T-helper 1 cell treated with Interleukin-12 subunit alpha and Interleukin-12 subunit beta and Interleukin-4 antibody, amounts not matched to agents 30 ng/mL and 1 ng/mL, for 36 hours (primary cell): ENCODE measurements around the gene IL34. TPM values are rescaled to one million over a fixed set of nuclear protein-coding genes. Genes with fewer than 3 reads are reported as not detected.

Experiments
- intact Hi-C: fragments of 100-400 bp; cut with micrococcal nuclease; formaldehyde crosslinking; loops from one replicate; pipeline ENCODE4 v1.15.1; 2024
- total RNA-seq: library from RNA; stranded (reverse); gene quantifications from 2 replicates; pipeline ENCODE4 v1.2.3, GENCODE V29; 2022

The IL34 gene
- total RNA-seq, 1 donor from 2014 or later: not detected

DNA sequence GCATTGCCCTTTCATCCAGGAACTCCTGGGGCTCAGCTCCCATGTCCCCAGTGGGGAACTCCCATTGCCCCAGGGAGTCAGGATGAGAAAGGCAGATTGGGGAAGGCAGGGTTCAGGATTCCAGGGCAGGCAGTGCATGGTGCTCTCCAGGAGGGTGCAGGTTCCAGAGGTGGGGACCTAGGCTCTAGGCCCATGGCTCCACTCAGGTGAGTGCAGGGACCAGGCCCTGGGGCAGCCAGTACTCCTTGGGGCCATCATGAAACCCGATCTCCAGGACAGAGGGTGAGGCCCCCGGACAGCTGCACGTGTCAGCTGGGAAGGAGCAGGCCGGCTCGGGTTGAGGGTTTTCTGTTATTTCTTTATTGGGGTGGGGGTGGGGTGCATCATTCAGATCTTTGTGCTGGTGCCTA lies 40.7 kb downstream of the IL34 start:
- intact Hi-C loops: loop anchor here (10.0 kb wide), 1 partner anchor 598 kb away; the partner anchor contains the start of gene CMTR2

DNA sequence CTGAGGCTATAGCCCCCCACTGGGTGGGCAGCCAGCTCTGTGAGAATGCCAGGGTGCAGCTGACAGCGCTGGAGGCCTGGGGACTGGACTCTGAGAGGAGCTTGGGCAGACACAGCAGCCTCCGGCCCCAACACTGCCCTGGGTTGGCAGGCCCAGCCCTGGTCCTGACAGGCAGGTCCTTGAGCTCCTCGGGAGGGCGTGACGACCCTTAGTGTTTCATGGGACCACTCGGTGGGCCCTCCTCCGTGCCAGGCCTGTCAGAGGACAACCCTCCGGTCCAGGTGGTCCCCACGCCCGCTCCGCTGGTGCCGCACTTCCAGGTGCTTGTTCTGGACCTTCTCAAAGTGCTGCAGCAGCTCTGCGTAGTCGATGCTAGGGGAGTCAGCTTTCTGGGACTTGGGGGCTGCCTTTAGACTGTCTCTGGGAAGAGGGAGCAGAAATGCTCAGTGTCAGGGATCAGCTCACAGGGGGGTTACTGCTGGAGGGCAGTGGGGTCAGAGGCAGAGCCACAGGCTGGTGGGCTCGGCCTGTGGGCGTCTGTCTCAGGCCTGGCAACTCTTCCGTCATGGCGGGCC lies 41.4 kb downstream of the IL34 start:
- intact Hi-C loops: loop anchor here (10.0 kb wide), 1 partner anchor 597 kb away; the partner anchor contains the start of gene CMTR2

DNA sequence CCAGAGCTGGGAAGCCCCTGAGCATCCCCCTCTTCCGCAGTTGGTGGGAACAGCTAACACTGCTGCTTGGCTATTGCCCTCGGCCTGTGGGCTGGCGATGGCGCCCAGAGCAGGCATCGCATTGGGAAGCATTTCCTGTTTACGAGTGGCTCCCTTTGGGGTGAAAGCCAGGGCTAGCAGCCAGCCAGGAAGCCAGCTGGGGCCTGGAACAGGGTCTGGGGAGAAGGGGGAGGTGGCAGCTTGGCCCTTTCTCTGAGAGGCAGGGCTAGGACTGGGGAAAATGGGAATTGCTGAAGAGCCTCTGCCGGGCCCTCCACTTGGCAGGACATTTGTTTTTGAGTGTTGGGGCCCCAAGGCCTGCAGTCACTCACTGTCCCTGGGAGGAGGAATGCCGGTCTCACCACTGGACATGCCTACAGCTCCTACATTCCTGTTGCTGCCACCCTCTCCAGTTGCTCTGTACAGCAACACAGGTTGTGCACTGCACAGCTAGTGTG lies 41.9 kb downstream of the IL34 start:
- intact Hi-C loops: loop anchor here (10.0 kb wide), 1 partner anchor 597 kb away; the partner anchor contains the start of gene CMTR2

DNA sequence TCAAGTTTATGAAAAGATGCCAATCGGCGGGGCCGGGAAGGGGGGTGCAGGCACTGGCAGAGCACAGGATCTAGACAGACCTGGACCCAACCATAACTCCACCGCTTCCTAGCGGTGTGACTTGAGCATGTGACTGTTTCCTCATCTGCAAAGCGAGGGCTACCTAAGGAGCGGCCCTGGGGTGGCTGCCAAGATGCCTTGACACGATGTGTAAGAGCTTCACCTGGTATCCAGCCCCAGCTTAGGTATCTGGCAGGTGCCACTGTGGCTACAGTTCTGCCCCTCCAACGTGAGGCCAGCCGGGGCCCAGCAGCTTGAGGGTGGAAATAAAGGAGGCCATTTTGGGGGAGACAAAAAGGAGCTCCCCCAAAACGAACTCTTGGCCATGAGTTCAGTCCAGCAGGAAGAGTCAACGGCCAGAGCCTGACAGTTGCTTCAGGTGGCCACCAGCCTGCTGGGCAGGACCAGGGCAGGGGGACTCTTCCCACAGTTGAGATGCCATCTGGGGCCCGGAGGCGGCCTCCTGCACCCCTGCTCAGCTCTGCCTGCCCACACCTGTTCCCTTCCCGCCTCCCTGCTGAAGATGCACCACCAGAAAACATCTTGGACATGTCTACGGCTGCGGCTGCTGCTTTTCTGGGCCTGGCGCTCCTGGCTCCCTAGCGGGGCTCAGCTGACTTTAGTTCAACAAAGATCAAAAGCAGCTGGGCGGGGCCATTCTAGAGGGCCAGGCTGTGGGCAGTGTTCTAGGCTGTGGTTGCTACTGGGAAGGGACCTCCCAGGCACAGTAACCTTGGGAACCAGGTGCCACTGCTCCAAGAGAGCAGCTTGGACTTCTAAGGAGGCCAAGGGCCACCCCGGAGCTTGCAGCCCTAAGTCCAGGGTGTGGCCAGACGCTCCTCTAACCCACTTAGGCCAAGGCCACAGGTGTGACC lies 42.9 kb downstream of the IL34 start:
- intact Hi-C loops: loop anchor here (10.0 kb wide), 1 partner anchor 595 kb away; the partner anchor contains the start of gene CMTR2

DNA sequence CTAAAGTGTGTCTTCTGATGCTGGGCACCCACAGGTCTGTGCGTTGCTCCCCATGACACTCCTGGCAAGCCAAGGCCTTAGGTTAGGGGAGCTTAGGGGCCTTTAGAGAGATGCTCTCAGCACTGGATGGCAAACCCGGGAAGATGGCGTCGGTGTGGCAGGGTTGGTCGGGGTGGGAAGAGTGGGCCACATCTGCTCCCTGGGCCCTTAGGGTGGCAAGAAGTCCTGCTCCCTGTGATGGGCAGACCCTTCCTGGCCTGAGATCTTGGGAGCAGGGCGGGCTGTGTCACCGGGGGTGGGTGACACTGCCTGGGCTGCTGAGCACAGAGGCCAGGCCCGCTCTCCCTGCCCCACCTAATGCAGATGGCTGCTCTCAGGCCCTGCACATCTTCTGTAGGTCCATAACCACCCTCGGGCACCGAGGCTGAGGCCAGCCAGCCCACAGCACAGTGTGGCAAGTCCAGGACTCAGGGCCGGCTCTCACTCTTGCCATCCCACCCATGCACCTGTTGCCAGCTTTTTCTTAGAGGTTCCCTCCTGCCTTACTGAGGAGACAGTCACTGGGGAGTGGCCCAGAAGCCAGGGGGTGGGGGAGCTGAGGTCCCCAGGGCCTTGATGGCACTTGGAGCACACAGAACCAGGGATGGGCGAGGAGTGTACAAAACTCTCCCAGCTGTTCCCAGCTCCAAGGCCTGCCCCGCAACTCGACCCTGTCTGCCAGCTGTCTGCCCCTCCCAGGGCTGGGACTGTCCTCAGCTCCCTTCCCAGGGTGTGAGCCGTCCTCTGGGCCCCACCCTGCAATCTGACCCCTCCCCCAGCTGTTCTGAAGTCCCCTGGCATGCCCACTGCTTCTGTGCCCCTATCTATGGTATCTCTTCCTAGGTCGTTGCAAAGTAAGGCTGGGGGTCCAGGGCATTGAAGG lies 43.9 kb downstream of the IL34 start:
- intact Hi-C loops: loop anchor here (10.0 kb wide), 1 partner anchor 595 kb away; the partner anchor contains the start of gene CMTR2

DNA sequence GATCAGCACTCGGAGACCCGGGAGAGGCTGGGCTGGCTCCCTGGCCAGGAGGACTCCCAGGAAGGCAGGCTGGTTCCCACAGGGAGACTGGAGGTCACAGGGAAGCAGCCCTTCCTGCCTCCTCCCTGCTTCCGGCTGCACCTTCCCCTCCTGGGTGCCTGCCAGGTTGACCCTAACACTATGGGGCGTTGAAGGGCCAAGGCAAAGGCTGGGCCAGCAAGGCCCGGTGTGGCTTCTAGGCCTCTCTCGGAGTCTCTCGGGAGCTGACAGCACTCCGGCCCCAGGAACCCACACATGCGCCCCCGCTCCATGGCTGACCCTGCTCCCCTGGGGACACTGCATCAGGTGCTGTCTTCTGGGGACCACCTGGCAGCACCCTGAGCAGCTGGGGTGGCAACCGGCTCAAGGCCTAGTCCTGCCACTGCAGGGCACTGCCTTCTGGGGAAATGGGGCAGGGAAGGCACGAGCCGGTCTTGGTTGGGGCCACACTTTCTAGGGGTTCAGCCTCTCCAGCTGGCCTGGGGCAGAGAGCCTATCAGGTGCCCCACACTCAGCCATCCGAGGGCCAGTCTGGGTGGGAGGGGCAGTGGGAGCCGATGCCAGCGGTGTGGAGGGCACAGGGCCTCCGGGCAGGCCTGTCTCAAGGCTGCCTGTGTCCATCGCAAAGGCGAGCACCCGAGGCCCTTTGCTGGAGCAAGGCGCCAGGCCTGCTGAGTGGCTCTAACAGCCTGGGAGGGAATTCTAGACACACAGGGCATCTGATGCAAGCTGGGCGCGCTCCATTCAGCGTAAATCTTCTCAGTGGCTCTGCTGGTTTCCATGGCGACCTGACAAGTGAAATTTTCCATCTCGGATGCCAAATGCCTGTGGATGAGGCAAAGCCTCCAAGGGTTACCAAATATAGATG lies 45.1 kb downstream of the IL34 start:
- intact Hi-C loops: no loop called here

DNA sequence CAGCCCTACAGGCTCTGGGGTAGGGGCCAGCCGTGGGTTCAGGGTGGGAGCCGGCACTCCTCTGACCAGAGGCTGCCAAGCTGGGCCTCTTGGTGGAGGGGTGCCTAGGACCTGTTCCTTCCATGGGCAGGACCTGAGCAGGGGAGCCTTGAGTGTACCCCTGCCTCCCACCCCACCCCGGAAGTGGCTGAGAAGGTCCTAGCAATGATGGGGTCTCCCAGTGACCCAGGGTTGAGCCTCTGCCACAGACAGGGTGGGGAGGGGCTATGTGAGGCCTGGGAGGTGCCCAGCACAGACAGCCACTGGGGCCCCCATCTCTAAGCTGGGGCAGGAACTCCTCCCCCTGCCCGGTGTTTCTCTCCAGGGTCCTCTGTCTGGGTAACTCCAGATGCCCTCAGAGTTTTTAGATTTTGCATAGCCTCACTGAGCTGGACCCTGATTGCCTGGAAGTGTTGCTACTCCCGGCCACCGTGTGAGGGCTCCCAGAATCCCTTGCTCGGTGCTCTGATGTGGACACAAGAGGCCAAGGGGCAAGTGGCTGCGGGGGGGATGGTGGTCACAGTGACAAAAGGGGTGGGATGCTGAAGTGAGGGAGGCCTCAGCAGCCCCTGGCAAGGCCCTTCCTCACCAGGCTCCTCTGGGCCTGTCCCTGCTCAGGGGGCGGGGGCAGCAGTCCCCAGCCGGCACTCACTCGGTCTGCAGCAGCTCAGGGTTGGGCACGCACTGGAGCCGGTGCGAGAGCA lies 45.9 kb downstream of the IL34 start:
- intact Hi-C loops: no loop called here

DNA sequence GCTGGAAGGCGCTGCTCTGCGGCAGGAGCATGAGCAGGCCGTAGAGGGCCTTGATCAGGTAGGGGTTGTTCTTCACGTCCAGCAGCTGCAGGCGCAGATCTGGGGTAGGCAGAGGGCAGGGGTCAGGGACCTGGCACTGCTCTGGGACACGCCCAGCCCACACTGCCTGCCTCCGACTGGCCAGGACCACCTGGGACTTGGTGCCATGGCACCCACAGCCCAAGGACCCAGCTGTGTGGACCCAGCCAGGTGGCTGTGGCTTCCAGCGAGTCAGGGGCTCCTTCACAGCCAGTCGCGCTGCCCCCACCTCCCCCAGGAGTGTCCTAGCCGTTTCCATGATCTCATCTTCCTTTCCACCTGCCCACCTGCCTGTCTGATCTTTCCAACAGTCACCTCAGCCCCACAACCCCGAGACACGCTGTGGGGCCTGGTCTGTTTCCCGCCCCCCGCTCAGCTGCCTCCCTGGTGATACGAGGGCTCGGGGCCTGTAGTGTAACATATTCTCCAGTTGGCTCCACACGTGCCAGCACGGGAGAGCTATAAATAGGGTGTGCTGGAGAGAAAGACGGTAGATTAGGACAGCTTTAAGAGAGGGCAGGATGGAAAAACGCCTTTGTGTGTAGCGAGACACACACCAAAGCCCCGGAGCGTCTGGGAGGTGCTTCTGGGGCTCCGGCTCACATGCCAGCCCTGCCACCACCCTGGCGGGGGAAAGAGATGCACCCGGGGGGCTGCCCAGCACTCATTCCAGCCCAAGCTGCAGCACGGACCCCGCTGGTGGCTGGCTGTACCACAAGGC lies 46.7 kb downstream of the IL34 start:
- intact Hi-C loops: no loop called here

DNA sequence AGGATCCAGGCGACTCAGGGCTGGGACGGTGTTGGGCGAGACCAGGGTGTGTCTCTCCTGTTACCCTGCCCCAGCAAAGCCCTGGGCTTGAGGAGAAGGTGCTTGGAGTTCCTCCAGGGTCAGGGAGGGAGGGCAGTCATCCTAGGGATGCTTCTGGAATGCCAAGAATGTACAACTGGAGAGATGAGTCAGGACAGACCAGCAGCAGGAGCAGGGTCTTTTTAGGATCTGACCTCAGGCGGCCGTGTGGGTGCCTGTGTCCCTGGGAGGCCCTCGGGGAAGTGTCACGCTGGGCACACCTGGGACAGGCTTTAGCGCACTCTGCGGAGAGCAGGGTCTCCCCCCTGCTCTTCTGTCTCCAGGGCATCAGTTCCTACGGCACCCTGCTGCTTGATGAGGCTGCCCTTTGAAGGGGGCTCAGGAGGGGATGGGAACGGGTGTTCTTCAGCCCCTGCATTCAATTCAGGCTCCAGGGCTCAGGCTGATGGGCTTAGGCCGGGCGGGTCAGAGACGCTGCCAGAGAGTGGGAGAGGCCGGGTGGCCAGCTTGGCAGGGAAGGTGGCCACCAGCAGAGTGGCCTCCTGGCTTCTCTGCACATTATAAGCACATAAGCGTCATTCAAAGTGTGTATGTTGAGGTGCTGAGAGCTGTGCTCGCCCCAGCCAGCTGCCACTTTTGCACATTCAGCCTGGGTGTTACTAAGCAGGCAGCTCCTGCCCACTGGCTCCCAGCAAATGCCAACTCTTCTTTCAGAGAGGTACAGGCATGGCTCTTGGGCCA lies 47.9 kb downstream of the IL34 start:
- intact Hi-C loops: no loop called here

DNA sequence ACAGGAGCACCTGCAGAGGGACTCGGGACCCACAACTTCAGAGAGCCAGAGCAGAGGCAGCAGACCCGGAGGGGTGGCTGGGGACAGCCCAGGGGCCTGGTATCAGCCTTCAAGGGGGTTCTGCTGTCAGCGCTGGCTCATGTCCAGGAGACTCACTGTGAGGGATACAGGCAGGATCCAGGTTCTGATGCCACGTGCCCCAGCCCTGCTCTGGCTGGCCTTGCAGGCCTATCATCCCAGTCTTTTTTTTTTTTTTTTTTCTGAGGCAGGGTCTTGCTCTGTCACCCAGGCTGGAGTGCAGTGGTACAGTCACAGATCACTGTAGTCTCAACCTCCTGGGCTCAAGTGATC lies 48.5 kb downstream of the IL34 start:
- intact Hi-C loops: loop anchor here (5.0 kb wide), 1 partner anchor 42 kb away; no protein-coding TSS in a partner anchor

DNA sequence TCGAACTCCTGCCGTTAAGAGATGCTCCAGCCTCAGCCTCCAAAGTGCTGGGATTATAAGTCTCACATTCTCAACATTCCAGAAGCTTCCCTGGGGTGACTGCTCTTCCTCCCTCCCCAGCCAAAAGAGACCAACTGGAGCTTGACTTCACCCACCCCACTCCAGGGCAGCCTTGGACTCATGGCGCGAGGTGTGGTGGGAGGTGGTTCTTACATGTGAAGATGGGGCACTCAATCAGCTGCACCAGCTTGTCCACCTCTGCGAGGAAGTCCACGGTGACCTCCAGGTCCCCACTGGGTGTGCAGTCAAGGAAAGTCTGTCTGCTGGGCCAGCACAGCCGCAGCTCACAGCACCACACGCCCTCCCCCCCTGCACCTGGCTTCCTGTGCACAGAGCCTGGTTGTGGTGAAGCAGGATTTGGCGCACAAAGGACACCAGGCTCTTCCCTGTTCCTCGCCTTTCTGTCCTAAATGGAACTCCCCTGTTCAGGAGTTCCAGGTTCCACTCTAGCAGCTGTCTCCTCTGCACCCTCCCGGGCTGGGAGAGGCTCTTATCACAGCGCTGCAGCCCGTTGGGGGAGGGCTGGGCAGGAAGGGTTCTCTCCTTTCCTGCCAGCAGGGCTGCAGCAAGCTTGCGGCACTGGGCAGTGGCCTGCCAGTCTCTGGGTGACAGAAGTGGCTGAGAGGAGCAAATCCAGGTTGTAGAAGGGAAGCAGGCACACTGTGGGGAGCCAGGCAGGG lies 49.1 kb downstream of the IL34 start:
- intact Hi-C loops: loop anchor here (5.0 kb wide), 1 partner anchor 42 kb away; no protein-coding TSS in a partner anchor

DNA sequence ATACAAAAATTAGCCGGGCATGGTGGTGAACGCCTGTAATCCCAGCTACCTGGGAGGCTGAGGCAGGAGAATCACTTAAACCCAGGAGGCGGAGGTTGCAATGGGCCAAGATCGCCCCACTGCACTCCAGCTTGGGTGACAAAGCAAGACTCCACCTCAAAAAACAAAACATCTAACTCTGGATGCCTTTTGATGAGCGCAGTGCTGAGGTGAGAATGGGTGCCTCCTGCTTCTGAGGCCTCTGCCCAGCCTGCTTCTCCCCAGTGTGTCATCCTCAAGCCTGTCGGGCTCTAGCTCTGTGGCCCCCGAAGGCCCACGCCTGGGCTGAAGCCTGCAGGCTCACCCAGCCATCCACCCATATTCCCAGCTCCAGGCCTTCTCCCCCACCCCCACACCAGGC lies 50.0 kb downstream of the IL34 start:
- intact Hi-C loops: loop anchor here (5.0 kb wide), 1 partner anchor 41 kb away; no protein-coding TSS in a partner anchor

DNA sequence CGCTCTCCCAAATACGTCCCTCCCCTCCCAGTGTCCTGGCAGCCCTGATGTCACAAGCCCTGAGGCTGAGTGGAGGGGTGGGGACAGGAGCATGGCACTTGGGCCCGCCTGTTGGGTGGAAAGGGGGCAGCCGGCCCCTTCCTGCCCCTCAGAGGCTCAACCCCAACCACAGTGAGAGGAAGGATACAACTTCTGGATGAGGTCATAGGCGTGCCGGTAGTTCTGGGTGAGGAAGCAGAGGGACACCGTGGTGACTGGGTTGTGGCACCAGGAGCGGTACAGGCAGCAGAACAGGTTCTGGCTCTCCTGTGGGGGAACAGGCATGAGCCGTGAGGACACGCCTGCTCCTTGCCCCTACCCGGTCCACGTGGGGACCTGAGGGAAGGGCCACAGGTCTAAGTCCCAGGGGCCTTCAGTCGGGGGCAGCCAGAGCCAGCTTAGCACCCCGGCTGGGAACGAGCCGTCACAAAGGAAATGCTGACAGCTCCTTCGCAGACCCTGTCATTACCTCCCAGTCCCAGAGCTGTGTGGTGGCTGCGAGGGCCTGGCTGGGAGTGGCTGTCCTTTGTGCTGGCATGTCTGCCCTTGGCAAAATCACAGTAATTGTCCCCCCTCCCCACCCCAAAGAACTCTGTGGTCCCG lies 50.7 kb downstream of the IL34 start:
- intact Hi-C loops: loop anchor here (5.0 kb wide), 1 partner anchor 40 kb away; no protein-coding TSS in a partner anchor

DNA sequence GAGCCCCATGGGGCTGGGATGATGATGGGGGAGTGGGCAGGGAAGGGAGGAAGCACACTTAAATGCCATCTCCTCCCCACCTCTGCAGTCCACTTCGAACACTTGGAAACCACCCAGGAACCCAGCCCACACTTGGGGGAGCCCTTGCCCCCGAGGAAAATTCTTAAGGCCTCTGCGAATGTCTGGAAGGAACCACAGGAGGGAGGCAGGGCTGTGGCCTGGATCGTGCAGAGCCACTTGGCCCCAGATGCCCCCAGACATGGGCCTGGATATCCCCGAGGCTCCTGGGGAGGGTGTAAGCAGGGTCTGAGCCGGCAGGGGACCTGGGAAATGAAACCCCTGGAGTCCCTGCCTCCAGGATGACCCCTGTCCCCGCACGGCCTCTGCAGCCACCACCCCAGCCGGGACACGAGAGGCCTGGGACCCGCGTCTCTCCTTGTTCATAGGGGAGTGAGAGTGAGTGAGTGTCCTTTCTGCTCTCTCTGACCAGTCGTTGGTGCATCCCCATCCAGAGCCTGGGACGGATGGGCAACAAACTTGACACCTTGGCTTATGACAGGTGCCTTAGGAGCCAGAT lies 51.3 kb downstream of the IL34 start:
- intact Hi-C loops: loop anchor here (5.0 kb wide), 1 partner anchor 40 kb away; no protein-coding TSS in a partner anchor

DNA sequence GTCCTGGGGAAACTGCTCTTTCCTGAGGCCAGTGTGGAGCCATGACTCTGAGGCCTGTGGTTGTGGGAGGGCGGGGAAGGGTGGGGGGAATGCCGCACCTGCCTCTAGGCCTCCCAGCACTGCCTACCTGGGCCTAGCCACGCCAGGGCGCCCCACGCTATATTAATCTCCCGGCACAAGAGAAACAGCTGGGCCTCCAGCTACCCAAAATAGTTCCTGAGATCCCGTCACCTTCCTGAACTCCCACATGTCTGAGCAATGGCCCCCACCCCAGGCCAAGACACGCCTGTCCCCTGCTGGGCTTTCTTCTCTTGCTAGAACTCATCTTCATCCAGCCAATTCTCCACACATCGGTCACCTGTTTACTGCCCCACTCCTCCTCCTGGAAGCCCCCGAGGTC lies 52.5 kb downstream of the IL34 start:
- intact Hi-C loops: loop anchor here (5.0 kb wide), 1 partner anchor 38 kb away; no protein-coding TSS in a partner anchor

DNA sequence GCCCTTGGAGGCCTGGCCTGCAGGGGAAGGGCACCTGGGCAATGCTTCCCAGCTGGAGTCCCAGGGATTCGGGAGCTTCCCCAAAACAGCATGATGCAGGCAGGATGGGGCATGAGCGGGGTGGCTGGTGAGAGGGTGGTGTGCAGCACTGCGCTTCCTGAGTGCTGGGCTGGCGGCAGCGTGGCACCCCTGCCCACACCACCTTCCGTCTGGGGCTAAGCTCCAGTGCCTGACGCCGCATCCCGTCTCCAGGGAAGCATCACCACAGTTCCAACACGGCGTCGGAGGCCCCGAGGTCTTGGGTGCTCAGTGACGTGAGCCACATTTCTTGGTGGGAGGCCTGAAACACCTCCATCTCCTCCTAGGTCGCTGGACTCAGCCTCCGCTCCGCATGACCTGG lies 53.3 kb downstream of the IL34 start:
- intact Hi-C loops: loop anchor here (5.0 kb wide), 1 partner anchor 38 kb away; no protein-coding TSS in a partner anchor
